Epithelial cell of esophagus (primary cell): Measurements from ENCODE around the gene DHDH.

ENCODE experiments used
- DNase-seq: peaks from one replicate; pipeline ENCODE4 v3.0.0; 2010; ENCODE audit warnings: low read depth
- H3K4me3 ChIP-seq: 2 replicates; pipeline ENCODE4 v1.5.1; 2011; ENCODE audit warnings: mild to moderate bottlenecking, low read length, control low read depth
- CTCF ChIP-seq: IDR thresholded peaks from 2 replicates; pipeline ENCODE4 v1.5.1; 2011; ENCODE audit warnings: low read depth, mild to moderate bottlenecking, low read length, control low read depth, inconsistent platforms; ENCODE audit not compliant: insufficient read depth; ENCODE audit errors: missing control alignments

DHDH gene

GRCh38 chr19:48970139-48970766, 36.8 kb downstream of the DHDH start:
- H3K4me3 ChIP-seq, result no peak overlapping the region
- no peak for DNase-seq
- TF ChIP-seq CTCF, result no peak

- TF ChIP-seq CTCF, result peak; percentile 89
- DNase-seq, result peak; percentile 69
These were observed 37.5 kb downstream of the DHDH start for GRCh38 chr19:48970923-48971395.

GRCh38 chr19:48975947-48976847, 42.7 kb downstream of the DHDH start:
- no peak for TF ChIP-seq CTCF
- no peak overlapping the region for H3K4me3 ChIP-seq
- DNase-seq, result no peak

More at GRCh38 chr19:48970923-48971395, 37.5 kb downstream of the DHDH start:
- no peak overlapping the region for H3K4me3 ChIP-seq

- no peak for TF ChIP-seq CTCF
- DNase-seq, result no peak
- no peak overlapping the region for H3K4me3 ChIP-seq
These were observed 43.6 kb downstream of the DHDH start for GRCh38 chr19:48977061-48977460.

GRCh38 chr19:48982280-48982679, 48.8 kb downstream of the DHDH start:
- no peak for DNase-seq
- no peak for TF ChIP-seq CTCF

GRCh38 chr19:48985711-48986110, 52.2 kb downstream of the DHDH start:
- TF ChIP-seq CTCF, result no peak
- DNase-seq, result no peak
- no peak overlapping the region for H3K4me3 ChIP-seq

More at GRCh38 chr19:48982280-48982679, 48.8 kb downstream of the DHDH start:
- no peak overlapping the region for H3K4me3 ChIP-seq

- H3K4me3 ChIP-seq, result no peak overlapping the region
- TF ChIP-seq CTCF, result no peak
- no peak for DNase-seq
These were observed 52.7 kb downstream of the DHDH start for GRCh38 chr19:48986211-48986610.
